ENCODE data around the gene THRSP.

DNA sequence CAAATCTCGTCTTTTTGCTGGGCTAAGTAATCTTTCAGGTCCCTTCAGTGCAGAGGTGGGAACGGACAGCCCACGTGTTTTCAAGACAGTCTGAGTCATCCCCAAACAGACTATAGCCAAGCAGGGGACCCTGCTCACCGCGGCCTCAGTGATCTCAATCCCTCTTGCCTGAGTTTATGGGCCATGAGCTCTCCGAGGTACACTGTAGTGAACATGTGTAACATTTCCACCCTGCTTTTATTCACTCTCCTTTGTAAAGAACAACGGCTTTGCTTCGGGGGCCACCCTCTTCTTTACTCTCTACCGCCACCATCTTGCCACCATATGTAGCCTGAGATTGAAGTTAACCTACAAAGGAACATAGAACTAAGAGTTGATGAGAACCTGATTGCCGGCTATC, 29.0 kb upstream of the THRSP start:
- TF ChIP-seq, protein P1, sequence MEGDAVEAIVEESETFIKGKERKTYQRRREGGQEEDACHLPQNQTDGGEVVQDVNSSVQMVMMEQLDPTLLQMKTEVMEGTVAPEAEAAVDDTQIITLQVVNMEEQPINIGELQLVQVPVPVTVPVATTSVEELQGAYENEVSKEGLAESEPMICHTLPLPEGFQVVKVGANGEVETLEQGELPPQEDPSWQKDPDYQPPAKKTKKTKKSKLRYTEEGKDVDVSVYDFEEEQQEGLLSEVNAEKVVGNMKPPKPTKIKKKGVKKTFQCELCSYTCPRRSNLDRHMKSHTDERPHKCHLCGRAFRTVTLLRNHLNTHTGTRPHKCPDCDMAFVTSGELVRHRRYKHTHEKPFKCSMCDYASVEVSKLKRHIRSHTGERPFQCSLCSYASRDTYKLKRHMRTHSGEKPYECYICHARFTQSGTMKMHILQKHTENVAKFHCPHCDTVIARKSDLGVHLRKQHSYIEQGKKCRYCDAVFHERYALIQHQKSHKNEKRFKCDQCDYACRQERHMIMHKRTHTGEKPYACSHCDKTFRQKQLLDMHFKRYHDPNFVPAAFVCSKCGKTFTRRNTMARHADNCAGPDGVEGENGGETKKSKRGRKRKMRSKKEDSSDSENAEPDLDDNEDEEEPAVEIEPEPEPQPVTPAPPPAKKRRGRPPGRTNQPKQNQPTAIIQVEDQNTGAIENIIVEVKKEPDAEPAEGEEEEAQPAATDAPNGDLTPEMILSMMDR (IDR thresholded peaks at IDR 0.05): no peak
- no peak for TF ChIP-seq EZH2 (IDR thresholded peaks at IDR 0.05; ENCODE audit: borderline replicate concordance, insufficient read depth, low read depth, low read length, poor library complexity, severe bottlenecking)
